T-helper 22 cell (primary cell): ENCODE results near the gene GRID1.

Experiments
- DNase-seq: peaks from one replicate; pipeline ENCODE4 v3.0.0-alpha.2; 2020; ENCODE audit warnings: low read depth

Gene GRID1

DNA sequence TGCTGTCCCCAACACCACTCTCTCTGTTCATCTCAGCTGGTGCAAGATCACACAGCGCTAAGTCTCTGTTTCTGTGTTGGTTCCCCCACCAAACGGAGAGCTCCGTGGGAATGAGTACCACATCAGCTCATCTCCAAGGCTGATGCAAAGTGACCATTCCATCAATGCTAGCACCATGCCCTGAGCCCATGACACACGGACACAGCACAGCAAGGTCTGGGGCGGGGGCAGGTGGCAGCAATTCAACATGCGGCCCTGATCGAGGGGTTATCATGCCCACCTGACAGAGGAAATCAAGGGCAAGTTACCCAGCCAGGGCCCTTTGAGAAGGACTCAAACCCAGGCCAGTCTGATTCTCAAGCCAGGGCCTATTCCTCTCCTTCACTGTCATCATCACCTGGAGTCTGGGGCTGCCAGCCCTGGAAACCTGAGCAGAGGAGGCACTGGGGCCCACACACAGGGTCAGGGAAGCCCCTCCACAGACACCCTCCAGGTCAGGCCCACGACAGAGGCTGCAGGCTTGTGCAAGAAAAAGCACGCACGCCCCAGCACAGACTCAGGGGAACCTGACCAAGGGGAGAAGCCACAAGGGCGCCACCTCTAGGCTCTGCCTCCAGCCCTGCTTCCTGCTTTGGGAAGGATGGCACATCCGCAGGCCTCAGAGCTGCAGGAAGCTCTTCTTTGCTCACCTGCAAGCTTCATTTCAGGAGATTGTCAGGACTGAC, 74.8 kb downstream of the GRID1 start:
- no peak for DNase-seq

DNA sequence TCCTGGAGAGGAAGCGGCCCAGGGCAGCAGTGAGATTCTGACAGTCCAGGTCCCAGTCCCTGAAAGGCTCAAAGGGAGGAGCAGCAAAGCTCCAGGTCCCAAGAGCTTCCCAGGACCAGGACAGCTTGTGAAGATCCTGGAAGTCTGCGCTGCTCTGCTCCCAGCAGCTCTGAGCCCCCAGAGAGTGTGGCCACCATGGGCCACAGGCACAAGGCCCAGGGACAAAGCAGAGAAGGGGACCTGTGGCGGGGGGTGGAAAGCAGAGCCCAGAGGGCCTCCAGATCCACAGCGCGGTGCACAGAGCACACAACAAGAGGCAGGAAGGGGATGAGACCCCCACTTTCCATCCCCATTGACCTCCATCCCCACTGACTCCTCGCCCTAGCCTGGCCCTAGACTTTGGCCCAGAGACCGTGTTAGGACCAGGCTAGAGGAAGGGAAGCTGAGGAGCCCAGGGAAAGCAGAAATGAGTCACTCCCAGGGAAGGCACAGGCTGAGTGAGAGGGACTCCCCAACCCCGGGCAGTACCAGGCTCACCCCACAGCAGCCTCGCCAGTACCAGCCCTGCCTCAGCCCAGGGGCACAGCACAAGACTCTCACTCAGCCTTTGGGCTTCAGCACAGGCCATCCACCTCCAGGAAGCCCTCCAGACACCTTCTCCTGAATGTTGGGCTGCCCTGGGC, 75.5 kb downstream of the GRID1 start:
- DNase-seq = no peak

DNA sequence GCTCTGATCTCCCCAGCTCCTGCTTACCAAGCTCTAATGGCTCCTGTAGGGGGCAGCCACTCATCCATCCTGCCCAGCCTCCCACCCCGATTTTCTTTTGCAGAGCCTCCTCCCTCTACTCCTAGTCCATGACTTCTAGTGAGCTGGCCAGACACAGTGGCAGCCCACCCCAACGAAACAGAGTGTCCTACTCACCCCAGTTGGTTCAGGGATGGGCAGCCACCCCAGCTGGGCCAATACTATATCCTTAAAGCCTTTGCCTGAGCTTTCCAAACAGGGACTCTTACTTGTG, 77.1 kb downstream of the GRID1 start:
- DNase-seq = no peak

DNA sequence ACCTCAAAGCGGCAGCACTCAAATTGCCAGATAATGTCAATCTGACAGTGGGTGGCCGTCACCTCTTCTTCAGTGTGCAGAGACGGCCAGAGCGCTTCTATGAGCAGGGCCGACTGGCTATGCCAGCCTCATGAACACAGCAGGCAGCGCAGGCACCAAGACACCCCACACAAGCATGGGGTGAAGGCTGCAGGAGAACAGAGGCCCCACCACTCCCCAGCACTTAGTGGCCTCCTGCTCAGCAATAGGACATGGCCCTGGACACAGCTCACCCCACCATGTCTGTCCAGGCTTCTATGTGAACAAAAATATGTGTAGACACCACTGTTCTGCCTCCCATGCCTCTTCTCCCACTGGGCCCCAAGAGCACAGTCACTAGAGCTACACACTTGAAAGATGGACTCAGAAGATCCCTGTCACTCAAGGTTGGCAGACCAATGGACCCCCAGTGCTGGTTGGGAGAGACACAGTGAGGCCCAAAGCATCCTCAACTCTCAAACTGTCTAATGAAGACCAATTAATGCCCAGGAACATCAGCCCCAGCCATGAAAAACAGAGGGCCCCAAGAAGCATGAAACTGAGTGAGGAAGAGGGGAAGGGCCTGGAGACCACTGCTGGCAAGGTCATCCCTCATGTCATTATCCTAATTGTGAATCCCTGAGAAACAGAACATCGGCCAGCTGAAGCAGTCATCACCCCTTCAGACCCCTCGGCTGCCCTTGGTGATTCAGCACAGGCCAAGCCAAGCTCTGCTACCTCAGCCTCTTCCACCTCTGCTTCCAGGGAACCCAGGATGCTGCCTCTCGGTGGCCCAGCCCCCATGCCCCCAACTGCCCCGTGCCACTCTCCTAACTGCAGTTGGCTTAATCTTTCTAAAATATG, 77.7 kb downstream of the GRID1 start:
- DNase-seq = no peak

DNA sequence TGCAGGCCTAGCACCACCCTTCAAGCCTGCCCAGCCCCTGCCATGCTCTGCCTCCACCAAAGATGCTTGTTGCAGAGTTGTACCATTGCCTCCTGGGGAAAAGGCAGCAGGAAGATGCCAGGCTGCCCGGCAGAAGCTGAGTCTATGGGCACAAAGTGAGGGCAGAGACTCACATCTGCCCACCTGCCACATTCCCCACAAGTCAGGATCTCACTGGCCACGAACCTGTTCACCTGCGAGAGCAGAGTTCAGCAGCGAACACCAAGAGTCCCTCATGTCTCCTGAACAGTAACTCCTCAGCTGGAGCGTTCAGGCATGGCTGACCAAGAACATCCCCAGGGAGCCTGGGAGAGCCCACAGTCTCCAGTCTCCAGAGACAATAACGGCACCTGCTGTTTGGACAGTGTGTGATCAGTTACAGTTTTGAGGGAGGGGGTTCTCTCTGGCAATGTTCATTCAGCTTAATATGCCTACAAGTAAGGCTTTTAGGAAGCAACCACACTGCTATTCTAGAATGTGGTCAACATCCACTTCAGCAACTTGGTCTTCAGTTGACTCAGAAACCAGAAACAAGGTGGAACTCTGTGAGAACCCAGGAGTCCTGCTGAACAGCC, 78.5 kb downstream of the GRID1 start:
- no peak for DNase-seq

DNA sequence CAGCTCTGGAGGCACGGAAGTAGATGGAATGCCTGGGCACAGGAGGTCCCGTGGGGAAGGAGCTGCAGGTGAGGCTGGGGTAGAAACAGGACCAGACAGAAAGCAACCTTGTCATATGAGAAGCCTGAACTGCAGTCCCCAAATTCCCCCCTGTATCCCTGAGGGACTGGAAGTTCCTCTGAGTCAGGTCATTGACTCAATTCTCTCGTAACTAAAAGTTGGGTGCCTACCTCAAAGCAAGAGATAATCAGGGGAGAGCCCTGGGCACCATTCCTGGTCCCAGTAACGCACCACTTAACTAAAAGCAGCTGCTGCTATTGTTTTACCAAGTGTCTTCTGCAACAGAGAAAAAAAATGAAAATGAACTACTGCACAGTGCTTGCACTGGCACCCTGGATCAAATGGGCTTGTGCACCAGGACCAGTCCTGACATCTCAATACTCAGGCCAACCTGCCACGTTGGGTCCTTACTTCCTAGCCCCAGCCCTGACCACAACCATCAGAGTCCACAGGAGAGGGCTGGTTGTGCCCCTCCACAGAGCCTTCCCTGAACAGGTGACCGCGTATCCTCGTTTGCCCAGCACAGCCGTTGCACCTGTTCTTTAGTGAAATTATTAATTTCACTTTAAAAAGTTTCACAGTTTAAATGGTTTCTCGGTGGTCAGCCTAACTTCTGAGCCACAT, 79.3 kb downstream of the GRID1 start:
- DNase-seq = no peak

DNA sequence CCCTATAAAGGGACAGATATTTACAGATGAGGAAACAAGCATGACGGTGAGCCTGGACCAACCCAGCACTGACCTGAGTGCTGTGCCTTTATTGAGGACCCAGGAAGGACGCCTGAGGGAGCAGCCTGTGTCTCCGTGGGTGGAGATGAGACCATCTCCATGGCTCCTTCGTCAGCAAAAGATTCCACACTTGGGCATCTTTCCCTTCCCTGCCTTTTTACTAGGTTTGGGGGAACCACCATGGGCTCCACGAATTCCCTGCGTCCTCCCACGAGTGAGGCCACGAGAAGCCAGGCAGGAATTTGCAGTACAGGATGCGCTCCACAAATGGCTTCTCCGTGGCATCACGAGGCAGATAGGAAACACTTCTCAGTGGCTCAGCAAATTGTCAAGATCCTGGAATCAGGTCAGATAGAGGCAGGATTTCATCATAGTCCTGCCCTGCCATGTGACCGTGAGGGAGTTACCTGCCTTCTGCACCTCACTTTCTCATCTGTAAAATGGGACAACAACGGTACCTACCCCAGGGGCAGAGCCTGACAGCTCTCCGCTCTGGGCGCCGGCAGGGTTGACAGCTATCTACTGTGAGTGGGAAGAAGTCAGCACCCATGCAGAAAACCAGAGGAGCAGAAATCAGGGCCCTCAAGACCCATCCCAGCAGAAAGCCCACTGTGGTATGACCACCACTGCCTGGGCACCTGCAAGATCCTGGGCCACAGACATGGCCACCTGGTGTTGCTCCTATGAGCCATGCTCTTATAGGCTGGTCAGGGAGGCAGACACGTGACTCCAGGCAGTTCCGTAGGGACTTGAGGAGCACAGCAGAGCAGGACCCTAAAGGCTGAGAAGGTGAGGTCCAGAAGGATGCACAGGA, 80.1 kb downstream of the GRID1 start:
- no peak for DNase-seq

DNA sequence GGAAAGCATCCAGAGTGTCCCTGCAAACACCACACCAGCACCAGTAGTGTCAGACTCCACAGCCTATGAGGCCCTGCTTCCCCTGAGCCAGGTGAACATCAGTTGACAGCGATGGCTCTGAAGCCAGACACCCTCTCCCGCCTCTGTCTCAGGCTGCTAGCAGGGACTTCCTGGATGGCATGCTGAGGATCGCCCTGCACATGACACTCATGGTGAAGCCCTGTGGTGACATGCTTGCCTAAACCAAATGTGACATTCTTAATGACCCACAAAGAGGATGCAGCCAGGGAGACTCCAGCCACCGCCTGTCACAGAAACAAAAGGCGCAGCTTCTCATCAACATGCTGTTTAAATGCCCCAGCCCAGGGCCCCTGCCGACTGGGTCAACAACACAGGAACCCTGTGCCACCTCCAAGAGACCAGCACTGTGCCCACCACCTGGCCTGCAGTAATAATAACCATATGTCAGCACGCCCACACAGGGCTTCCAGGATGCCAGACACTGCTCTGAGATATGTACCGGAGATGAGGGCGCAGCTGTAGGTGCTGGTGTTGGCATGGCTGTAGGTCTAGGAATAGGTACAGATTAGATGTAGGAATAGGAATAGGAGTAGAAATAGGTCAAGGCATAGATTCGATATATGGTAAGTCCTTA, 81.3 kb downstream of the GRID1 start:
- no peak for DNase-seq

DNA sequence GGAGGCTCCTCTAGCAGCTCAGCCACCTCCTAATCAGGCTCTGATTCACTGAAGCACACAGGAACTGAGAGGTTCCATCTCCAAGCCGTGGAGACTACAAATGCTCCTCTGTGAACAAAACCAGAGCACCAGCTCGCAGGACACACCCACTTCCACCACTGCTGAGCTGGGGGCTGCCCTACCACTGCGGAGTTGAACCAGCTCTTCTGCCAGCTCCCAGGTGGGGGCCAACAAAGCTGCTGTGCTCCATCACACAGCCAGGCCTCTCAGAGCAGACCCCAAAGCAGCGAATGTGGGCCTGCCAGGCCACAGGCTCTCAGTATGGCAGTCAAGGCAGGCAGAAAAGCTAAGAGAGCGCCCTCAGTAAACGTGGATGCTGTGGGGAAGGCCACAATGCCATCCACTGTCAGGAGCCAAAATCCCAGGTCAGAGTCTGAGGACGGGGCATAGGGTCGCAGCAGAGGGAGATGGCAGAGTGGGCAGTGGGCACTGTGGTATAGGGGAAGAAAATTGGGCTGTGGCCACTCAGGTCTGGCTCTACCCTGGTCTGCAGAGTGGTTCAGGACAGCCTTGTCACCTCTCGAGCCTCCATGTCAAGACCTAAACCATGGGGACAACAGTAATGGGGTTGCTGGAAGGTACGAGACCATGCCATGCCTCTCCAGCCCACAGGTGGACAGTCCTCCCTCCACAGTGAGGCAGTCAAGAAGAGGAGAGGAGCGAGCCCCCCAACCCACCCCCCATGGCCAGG, 82.1 kb downstream of the GRID1 start:
- DNase-seq = no peak

DNA sequence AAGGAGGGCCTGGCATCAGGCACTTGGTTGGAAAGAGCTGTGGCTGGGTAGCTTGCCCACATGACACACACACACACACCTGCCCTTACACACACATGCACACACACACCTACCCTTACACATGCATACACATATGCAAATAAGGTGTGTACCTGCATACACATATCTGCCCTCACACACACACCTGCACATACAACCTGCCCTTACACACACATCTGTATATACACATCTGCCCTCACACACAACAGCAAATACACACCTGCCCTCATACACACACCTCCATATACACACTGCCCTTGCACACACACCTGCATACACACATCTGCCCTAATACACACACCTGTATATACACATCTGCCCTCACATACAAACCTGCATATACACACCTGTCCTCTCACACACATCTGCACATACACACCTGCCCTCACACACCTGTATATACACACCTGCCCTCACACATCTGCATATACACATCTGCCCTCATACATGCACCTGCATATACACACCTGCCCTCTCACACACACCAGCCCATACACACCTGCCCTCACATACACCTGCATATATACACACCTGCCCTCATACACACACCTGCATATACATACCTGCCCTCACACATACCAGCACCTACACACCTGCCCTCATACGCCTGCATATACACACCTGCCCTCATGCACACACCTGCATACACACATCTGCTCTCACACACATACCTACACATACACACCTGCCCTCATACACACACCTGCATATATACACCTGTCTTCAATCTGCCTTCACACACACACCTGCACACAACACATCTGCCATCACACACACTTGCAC, 82.9 kb downstream of the GRID1 start:
- DNase-seq = no peak

DNA sequence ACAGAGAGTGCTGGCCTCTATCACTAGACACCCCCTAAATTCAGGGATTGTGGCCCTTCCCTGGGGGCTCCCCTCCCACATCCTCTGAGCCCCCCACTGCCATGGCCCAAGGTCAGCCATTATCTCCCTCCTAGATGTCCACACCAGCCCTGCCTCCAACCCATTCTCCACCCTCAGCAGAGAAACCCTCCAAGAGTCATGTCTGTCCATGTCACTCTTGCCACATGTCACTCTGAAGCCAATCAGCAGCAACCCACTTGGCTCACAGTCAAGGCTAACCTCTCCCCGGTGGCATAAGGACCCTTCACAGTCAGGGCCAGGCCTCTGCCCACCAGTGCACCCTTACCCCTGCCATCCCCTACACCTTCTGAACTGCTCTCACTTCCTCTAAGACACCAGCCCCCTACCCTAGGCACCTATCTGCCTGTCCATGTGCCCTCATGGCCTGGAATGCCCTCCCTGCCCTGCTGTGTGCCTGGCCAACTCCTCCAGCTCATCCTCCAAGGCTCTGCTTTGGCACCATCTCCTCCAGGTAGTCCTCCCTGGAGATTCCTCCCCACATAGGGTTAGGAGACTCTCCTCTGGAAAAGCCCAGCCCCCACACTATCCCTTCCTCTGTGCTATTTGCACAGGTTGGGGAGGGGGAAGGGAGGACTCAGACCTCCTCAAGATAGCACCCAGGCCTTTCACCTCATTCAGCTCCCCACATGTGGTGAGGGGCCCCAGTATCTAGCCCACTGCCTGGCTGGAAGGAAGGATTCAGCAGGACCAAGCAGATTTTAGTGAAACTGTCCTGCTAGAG, 83.7 kb downstream of the GRID1 start:
- no peak for DNase-seq

DNA sequence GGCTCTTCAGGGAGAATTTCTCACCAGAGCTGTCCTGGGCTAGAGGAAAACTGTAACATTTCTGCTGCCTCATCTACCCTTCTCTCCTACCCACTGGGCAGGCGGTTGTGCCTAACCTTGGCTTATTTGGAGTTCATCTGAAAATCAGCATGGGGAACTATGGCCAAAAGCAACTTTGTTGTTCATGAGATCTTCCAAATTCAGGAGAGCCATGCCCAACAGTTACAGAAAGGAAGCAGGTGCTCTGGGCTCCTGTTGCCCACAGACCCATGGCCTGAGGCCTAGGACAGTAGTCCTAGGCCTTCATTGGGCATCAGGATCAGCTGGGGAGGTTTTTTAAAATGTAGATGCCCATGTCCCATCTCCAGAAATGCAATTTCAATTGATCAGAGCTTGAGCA, 85.2 kb downstream of the GRID1 start:
- no peak for DNase-seq

DNA sequence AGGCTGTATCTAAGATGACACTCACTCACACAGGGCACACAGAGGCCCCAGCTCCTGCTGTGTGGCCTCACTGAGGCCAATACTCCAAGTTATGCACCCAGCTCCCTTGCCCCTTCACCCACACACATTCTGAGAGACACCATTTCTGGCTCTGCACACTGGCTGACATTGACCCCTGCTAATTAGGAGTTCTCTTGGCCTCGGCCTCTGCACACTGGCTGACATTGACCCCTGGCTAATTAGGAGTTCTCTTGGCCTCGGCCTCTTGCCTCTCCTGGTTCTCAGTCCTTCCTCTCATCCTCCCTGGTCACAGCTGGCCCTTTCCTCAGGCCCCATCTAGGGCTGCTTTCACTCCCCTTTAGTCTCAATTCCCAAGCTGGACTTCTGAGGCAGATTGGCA, 97.3 kb downstream of the GRID1 start:
- DNase-seq = no peak

DNA sequence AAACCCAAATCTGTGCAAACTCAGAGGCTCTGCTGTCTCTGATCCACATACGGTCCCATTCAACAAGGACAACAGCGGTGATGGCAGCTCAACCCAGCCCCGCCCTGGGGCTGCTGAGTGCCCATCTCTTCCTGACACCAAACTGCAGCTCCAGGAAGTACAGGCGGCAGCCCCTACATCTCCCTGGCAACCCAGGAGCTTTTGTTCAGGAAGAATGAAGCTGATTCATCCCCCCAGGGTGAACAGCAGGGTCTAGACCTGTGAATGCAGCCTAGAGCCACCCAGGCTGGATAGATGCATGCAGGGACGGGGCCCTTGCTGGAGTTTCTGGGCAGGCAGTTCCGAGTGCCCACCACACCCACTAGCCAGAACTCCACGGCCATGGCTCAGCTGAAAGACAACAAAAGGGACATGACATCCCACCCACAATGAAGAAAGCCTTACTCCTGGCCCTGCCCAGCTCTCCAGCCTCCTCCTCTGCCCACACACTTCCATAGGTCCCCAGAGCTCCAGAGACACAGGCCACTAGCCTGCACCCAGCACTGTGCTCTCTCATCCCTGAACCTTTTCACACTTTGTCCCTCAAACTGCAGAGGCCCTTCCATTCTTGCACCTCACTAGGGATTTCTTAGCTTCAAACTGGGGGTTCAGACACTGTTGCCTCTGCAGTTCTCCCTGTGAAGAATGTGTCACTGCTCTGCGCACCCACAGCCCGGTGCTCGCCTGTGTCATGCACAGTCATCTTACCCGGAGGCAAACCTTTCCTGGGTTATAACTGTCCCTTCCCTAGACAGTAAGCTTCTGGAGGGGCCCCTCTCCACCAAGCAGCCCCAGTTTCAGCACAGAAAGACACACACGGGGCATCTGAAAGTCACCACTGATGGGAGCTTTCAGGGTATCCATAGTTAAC, 99.1 kb downstream of the GRID1 start:
- DNase-seq = no peak

DNA sequence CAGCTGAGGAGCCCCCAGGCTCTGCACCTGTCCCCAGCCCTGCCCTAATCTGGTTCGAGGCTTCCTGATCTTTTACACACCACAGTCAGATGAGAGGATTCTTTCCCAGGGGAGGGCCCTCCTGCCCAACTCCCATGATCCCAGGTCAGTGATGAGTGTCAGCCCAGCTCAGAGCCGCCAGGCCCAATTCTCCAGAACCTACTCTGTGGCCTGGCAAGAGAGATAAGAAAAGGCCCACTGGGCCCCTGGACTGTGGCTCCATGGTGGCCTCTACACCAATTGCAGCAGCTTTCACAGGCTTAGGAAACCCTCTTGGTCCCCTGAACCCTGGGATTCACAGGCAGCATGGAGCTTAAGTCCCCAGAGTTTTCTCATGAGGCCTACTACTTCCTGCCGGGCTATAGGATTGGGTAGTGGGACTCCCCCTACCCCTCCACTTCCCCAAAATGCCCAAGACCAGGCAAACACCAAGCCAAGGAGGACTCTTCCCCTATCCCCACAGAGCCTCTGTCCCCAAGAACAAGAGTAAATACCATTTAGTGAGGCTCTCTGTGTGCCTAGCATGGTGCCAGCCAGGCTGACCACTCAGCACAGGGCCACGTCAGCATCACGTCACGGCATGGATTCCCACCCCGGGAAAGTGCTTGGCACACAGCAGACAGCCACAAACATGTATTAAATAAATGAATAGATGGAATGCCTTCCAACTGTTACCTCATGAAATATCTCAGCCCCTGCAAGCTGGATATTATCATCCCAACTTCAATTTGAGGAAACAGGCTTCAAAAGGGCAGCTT, 100.0 kb downstream of the GRID1 start:
- DNase-seq = no peak

DNA sequence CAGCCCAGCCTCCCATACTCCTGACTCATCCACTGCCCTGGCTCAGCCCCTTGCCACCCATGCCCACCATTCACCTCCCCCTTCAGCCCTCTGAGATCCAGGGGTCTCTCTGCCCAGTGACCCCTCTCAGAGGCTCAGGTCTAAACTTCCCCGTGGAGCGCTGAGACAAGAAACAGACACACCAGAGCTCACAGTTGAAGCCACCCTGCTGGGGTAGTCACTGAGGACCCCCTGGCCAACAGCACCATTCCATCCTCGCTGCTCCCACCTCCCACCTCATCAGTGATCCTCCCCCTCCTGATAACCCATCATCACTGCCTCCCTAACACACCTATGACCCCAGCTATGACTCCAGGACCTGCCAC, 100.7 kb downstream of the GRID1 start:
- no peak for DNase-seq
